HepG2 (cell line): ENCODE measurements around the gene ADGRE2. TPM values are rescaled to one million over a fixed set of nuclear protein-coding genes. Genes with fewer than 3 reads are reported as not detected.

Source experiments
- BHLHE40 ChIP-seq: IDR thresholded peaks from 2 replicates; pipeline ENCODE4 v1.6.1; 2011; ENCODE audit warnings: low read length, improper control_type of control experiment
- FOXA1 ChIP-seq, 2 experiments: fragments of 450-650 bp in 1 of 2; sonication (generic) in 1 of 2; formaldehyde crosslinking in 1 of 2; IDR thresholded peaks; 2 replicates each; pipeline versions ENCODE4 v1.4.0 to v1.6.1; 2016 to 2020; ENCODE audit warnings: missing genetic modification reagents in 1 of 2
- HNRNPH1 ChIP-seq: fragments of 200-400 bp; formaldehyde crosslinking; optimal IDR thresholded peaks from 2 replicates; pipeline ENCODE3; 2017; ENCODE audit warnings: mild to moderate bottlenecking, low read depth, low read length
- HNRNPLL ChIP-seq: fragments of 200-400 bp; formaldehyde crosslinking; IDR thresholded peaks from 2 replicates; pipeline ENCODE4 v1.6.1; 2017; ENCODE audit warnings: mild to moderate bottlenecking, low read depth, low read length; ENCODE audit not compliant: poor library complexity, severe bottlenecking
- HOXA3 ChIP-seq: sonication (generic); formaldehyde crosslinking; IDR thresholded peaks from 2 replicates; pipeline ENCODE4 v1.5.0; 2020; ENCODE audit warnings: missing genetic modification reagents
- POLR2G ChIP-seq: fragments of 200-400 bp; formaldehyde crosslinking; IDR thresholded peaks from 2 replicates; pipeline ENCODE4 v1.6.1; 2018; ENCODE audit warnings: mild to moderate bottlenecking, low read depth, low read length, moderate library complexity
- TAF1 ChIP-seq: sonication (generic); formaldehyde crosslinking; IDR thresholded peaks from 2 replicates; pipeline ENCODE4 v1.4.0; 2020; ENCODE audit warnings: missing genetic modification reagents
- TRIM24 ChIP-seq: sonication (generic); formaldehyde crosslinking; IDR thresholded peaks from 2 replicates; pipeline ENCODE4 v1.8.0; 2022; ENCODE audit warnings: mild to moderate bottlenecking, missing genetic modification reagents
- ZNF124 ChIP-seq: sonication (generic); formaldehyde crosslinking; IDR thresholded peaks from 2 replicates; pipeline ENCODE4 v1.4.0; 2020; ENCODE audit warnings: missing genetic modification reagents
- polyA plus RNA-seq, 8 experiments: library from polyadenylated mRNA; depleted of rRNA in 3 of 8; stranded (reverse) in 7 of 8; unstranded in 1 of 8; fragments of >200 nt; fragmentation: Illumina TruSeq in 4 of 8; extraction: Trizol in 4 of 8; gene quantifications; 2 replicates each; pipeline versions ENCODE4 v1.2.1 to v1.2.3, GENCODE V29; 2011 to 2016; ENCODE audit warnings: low read depth in 4 of 8, missing spikeins in 1 of 8, mixed read lengths in 1 of 8; ENCODE audit not compliant: insufficient read depth in 1 of 8
- total RNA-seq, 5 experiments: library from RNA; depleted of rRNA; stranded (reverse); fragments of >200 nt; fragmentation: Illumina TruSeq; extraction: Trizol; gene quantifications; 2 replicates each; pipeline ENCODE4 v1.2.3, GENCODE V29; 2016; ENCODE audit warnings: low read depth in 1 of 5
- TF ChIP-seq, protein P1 (sequence below), 2 experiments: fragments of 450-650 bp in 1 of 2; sonication (generic) in 1 of 2; formaldehyde crosslinking in 1 of 2; IDR thresholded peaks; 2 replicates each; pipeline versions ENCODE4 v1.6.1 to v1.8.0; 2016 to 2022; ENCODE audit warnings: antibody characterized with exemption in 1 of 2, mild to moderate bottlenecking in 1 of 2, missing genetic modification reagents in 1 of 2

The ADGRE2 gene
- total and polyA plus RNA-seq, 2 of the 13 experiments (the other 11 are each of a cell fraction or from before 2014, with no cell fraction given) = 0.04 TPM; not detected in 1

DNA sequence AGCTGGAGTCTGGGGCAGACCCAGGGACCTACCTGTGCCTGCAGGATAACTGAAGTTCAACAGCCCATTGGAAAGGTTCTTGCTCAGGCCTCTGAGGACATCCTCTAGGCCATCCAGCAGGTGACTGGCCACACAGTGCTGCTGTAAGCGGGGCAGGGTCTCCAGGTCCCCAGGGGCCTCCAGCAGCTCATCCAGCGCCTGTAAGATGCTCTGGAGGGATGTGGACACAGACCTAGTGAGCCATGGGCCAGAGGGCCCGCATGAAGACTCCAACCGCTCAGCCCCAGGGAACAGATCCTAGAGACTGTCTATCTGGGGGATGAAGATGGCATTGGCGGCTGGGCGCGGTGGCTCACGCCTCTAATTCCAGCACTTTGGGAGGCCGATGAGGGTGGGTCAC, 14.0 kb downstream of the ADGRE2 start (continued):
- TF ChIP-seq, protein P1, sequence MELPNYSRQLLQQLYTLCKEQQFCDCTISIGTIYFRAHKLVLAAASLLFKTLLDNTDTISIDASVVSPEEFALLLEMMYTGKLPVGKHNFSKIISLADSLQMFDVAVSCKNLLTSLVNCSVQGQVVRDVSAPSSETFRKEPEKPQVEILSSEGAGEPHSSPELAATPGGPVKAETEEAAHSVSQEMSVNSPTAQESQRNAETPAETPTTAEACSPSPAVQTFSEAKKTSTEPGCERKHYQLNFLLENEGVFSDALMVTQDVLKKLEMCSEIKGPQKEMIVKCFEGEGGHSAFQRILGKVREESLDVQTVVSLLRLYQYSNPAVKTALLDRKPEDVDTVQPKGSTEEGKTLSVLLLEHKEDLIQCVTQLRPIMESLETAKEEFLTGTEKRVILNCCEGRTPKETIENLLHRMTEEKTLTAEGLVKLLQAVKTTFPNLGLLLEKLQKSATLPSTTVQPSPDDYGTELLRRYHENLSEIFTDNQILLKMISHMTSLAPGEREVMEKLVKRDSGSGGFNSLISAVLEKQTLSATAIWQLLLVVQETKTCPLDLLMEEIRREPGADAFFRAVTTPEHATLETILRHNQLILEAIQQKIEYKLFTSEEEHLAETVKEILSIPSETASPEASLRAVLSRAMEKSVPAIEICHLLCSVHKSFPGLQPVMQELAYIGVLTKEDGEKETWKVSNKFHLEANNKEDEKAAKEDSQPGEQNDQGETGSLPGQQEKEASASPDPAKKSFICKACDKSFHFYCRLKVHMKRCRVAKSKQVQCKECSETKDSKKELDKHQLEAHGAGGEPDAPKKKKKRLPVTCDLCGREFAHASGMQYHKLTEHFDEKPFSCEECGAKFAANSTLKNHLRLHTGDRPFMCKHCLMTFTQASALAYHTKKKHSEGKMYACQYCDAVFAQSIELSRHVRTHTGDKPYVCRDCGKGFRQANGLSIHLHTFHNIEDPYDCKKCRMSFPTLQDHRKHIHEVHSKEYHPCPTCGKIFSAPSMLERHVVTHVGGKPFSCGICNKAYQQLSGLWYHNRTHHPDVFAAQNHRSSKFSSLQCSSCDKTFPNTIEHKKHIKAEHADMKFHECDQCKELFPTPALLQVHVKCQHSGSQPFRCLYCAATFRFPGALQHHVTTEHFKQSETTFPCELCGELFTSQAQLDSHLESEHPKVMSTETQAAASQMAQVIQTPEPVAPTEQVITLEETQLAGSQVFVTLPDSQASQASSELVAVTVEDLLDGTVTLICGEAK (IDR thresholded peaks at IDR 0.05) = no peak
- TF ChIP-seq, protein P1 (CRISPR knock-in tag; IDR thresholded peaks at IDR 0.05) = no peak
- TF ChIP-seq POLR2G = no peak
- TF ChIP-seq BHLHE40 = no peak
- no peak for TF ChIP-seq HNRNPH1
- no peak for TF ChIP-seq TAF1
- no peak for TF ChIP-seq HNRNPLL
- no peak for TF ChIP-seq ZNF124 (CRISPR knock-in tag)
- no peak for TF ChIP-seq HOXA3 (CRISPR knock-in tag)
- TF ChIP-seq FOXA1 (IDR thresholded peaks at IDR 0.05) = no peak
- no peak for TF ChIP-seq FOXA1 (CRISPR knock-in tag; IDR thresholded peaks at IDR 0.05)
- TF ChIP-seq TRIM24 (CRISPR knock-in tag) = no peak
